22Rv1 (cell line): Measurements from ENCODE around the gene SEPHS1.

ENCODE experiments used
- ZFX ChIP-seq: fragments of 450-650 bp; IDR thresholded peaks from 2 replicates; pipeline ENCODE4 v1.6.1; 2017; ENCODE audit warnings: antibody characterized with exemption, borderline replicate concordance
- TF ChIP-seq, protein P1 (sequence below): fragments of 450-650 bp; IDR thresholded peaks from 2 replicates; pipeline ENCODE4 v1.5.1; 2017; ENCODE audit warnings: mild to moderate bottlenecking

DNA sequence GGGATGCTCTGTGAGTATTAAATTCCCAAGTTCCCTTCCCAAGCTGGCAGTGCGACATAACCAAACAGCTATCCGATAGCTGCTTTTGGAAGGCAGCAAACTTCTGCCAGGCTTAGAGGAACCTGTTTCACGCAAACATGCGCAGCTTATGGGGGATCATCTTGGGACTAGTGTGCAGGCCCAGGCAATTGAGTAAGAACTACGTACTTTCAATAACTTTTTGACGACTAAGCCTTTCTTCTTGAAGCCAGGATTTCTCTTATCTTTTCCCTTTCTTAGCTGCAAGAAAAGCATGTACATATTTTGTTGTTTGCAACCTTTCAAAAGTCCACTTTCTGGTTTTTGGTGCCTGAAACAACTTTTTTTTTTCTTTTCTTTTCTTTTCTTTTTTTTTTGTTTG is 28.7 kb upstream of the SEPHS1 start:
- TF ChIP-seq, protein P1, sequence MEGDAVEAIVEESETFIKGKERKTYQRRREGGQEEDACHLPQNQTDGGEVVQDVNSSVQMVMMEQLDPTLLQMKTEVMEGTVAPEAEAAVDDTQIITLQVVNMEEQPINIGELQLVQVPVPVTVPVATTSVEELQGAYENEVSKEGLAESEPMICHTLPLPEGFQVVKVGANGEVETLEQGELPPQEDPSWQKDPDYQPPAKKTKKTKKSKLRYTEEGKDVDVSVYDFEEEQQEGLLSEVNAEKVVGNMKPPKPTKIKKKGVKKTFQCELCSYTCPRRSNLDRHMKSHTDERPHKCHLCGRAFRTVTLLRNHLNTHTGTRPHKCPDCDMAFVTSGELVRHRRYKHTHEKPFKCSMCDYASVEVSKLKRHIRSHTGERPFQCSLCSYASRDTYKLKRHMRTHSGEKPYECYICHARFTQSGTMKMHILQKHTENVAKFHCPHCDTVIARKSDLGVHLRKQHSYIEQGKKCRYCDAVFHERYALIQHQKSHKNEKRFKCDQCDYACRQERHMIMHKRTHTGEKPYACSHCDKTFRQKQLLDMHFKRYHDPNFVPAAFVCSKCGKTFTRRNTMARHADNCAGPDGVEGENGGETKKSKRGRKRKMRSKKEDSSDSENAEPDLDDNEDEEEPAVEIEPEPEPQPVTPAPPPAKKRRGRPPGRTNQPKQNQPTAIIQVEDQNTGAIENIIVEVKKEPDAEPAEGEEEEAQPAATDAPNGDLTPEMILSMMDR, result no peak
- TF ChIP-seq ZFX, result no peak
